ENCODE measurements around the gene DOCK2.

The DOCK2 gene

DNA sequence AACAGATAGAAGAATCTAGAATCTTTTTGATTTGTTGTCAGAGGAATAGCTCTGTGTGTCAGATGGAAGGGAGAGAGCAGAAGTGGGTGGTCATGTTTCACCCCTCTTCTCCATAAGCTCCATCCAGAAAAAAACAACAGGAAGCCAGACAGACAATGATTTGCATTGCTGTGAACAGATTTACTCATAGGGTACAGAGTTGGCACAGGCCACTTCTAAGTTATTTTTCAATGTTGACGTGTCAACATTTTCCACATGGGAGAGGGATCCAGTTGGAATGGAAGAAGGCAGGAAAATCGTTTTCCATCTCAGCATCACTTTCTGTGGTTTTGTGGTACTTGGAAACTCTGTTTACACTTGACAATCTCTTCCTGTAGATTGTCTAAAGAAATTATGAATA is 256.5 kb downstream of the DOCK2 start:
- DNase-seq (ENCODE audit: low read depth in 1 of 2, low spot score in 1 of 2) = no peak

DNA sequence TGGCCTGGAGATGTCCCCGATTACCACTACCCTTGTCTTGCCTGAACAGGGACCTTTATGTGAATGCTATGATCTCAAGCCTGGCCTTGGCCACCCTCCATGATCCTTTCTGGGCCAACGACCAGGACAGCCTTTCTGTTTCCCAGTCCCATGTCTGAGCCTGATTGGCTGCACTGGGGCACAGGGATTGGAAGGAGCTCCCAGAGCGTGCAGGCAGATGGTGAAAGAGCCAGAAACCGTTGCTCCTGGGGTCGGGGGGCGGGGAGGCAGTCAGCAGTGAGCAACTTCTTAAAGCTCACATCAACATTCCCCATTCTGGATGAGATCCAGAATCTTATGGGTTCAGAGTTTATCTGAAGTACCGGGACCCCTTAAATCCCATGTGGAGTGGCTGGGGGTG is 258.9 kb downstream of the DOCK2 start:
- no peak for DNase-seq (ENCODE audit: low read depth in 1 of 2, low spot score in 1 of 2)

DNA sequence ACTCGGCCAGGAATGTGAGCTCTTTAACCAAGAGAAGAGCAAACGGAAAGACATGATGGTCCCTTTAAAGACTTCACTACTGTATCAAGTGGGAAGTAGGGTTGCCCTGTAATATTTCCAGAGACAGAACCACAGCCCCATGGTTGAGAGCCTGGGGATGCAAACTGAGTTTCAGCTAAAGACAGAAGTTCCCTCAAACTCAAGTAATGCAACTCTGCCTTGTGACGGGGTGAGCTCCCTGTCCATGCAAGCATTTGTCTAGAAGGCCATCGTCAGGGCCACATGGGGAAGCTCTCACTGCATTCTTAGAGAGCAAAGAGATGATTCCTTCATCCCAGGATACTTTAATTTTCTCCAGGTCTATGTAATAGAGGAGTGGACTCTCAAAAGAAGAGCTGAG is 260.4 kb downstream of the DOCK2 start:
- DNase-seq (ENCODE audit: low read depth in 1 of 2, low spot score in 1 of 2) = no peak

DNA sequence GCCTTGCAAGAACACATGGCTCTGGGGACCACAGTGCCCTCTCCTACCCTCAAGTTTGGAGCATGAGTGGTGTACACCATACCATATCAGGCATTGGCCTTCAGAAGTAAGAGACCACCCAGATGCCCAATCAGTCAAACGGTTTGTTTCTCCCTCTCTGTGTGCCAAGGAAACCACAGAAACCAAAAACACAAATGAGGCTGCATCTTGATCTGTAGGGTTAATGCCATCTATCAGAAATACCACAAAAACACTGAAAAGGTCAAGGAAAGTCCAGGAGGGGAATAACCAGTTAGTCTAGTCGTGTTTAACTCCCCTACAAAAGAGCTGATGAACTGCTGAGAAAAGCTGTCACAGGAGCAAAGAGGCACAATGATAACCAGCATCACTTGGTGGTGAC is 264.8 kb downstream of the DOCK2 start:
- DNase-seq (ENCODE audit: low read depth in 1 of 2, low spot score in 1 of 2) = no peak

DNA sequence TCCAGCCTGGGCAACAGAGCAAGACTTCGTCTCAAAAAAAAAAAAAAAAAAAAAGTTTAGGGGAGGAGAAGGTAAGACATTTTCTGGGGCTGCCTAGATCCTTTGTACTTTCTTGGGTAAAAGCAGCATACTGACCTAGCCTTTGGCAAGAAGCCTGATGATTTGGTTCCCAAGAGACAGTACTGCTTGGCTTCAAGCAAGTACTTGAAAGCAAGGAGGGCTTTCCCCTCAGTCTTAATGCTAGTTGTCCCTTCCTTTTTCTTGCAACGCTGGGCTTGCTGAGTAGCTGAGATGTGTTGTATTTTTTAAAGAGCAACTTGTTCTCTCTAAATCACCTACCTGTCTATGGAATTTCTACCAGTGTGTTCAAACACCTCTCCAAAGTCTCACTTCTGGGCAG is 267.0 kb downstream of the DOCK2 start:
- no peak for DNase-seq (ENCODE audit: low read depth in 1 of 2, low spot score in 1 of 2)

DNA sequence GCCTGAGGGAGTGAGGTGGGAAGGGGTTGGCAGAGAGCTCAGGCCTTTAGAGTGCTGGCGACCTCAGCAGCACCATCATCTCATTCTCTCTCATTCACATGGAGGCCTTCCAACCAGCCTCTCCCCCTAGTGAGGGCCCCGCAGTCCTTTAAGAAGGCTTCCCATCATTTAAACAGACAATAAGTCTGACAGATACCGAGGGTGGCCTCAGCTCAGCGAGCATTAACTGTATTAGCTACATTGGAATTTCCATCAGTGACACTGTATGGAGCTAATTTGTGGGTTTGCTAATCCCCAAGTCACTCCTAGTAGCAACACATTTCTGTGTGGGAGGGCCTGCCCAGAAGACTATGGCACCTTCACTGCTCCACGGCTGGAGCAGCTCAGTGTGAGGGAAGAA is 267.4 kb downstream of the DOCK2 start:
- no peak for DNase-seq (ENCODE audit: low read depth in 1 of 2, low spot score in 1 of 2)

DNA sequence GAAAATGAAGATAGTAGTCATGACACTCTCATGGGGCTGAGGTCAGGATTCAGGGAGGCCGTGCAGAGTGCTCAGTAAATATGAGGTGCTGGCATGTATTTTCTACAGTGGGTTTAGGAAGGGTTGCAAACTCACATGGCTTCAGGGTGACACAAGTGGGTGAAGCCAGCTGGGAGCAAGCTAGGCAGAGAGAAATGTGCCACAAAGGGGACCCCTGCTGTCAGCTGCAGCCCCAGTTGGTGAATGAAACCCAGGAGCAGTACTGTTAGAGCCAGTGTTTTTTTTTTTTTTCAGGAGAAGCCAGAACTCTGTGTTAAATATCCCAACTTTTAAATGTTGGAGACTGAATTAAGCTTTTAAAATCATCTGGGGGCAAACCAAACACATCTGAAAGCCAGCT is 267.9 kb downstream of the DOCK2 start:
- no peak for DNase-seq (ENCODE audit: low read depth in 1 of 2, low spot score in 1 of 2)

DNA sequence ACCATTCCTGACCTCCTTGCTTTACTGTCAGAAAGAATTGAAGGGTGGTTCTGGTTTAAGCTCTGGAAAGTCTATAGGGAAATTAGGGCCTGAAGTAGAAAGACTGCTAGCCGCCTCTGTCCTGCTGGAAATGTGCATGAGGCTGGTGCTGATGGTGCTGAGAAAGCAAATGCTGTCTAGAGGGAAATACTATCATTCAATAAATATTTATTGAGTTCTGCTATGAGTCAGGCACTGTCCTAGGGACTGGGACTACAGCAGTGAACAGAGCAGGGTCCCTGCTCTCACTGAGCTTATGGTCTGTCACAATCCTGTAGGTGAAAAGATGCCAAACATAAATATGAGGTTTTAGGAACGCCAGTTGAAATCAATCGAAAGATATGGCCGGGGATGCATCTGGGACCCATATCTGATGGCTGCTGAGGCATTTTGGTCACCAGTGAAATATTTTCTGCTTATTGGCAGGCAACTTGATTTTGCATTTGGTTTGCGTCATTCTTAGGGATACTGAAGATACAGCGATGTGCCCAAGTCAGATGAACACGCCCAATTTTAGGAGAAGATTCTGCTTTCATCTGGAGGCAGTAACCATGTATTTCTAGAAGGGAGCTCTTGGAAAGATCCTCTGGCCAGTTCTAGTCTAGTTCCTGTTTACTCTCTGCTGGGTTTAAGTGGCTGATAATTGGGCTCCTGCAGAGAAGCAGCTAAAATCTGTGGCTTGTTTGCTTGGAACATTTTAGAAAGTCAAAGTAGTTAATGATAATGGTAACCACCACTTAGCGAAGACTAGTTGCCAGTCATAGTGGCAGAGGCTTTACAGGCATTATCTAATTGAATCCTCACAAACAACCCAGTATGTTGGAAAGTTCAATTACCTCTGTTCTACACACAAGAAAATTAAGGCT is 269.9 kb downstream of the DOCK2 start:
- no peak for DNase-seq (ENCODE audit: low read depth in 1 of 2, low spot score in 1 of 2)

DNA sequence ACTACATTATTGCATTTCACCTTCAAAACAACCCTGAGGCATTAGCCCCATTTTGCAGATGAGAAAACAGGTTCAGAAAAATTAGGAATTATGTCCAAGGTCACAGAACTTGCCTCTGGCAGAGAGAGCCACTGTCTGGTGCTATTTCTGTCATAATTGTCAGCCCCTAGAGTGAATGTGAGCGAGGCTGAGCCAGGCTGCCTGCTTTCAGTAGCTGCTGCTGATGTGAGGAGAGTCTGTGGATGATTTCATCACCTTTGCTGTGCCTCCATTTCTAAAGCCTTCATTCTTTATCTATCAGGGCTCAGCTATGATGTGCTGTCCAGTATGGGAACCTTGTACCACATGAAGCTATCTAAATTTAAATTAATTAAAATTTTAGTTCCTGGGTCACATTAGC is 271.8 kb downstream of the DOCK2 start:
- no peak for DNase-seq (ENCODE audit: low read depth in 1 of 2, low spot score in 1 of 2)

DNA sequence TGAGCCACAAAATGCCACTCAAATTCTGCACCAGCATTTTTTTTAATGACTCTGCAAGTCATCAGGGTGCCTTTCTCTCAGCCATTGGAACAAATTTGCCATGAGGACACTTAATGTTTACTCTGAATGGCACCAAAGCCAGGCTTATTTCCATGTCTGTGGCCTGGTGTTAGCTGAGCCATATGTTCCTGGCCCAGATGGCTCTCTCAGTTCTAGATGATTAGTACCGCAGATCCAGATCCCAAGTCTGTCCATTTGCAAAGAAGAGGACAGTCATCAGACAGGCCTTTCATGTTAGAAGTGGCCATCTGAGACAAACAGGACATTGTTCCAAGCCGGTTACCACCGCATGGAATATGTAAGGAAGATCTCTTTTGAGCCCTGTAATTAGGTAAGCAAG is 272.9 kb downstream of the DOCK2 start:
- DNase-seq (ENCODE audit: low read depth in 1 of 2, low spot score in 1 of 2) = no peak

DNA sequence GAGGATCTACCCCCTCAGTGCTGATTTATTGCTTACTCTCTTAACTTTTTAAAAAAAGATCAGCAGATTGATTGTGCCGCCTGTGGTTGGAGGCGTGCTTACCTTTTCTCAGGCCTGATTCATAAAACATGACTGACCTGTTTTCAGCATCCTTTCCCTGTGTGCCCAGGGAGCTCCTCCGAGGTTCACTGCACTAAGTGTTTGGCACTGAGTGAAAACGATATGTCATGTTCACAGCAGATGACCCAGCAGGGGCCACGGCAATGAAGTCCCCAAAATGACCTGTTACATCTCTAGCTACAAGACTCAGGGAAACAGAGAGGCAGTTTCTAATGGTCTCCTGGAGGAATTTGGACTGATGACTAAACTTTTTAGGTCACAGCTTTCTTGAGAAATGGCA is 273.3 kb downstream of the DOCK2 start:
- no peak for DNase-seq (ENCODE audit: low read depth in 1 of 2, low spot score in 1 of 2)

DNA sequence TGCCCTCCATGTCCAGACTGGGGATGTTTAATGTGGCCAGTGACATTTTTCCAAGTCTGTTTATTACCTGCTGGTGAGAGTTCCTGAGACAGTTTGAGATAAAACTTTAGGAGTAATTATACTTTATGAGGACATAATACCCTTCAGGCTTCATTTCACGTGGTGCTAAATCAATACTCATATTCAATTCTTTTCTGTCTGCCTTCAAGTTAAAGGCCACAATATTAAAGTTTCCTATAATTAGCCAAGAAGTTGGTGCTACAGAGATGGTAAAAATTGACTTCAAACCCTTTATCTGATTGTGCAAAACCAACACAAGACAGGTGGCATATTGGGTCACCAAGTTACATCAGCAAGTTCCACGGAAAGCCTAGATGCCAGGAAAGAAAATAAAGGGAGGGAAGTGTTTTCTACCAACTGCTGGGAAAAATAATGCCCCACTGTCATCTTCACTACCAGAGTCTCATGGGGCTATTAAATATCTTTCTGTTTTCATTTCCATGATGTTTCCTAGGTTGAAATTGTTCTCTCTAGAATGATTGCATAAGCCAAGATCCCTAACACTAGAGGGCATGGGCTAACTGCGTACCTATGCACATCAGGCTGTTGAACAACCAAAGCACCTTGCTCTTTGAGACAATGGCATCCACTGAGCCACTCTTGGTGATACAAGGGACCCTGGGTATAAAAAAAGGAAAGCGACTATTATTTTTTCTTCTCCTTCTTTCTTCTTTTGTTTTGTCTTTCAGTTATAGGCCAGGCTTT is 274.6 kb downstream of the DOCK2 start:
- no peak for DNase-seq (ENCODE audit: low read depth in 1 of 2, low spot score in 1 of 2)

DNA sequence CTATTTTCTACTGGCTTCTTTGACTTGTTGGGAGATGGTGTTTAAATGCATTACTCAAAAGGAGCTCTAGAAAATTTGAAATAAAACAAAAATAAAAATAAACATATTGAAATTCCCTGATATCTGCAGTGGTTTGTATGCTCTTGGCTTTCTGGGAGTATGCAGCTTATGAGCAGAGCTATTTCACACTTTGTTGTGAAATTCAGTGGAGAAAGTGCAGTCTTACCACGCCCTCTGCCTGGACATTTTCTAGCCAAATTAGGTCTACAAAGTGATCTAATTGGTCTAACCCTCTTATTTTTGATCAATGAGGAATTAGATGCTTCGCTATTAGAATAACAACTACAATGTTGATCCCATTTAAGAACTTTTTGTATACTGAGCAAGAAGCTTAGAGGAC is 276.4 kb downstream of the DOCK2 start:
- no peak for DNase-seq (ENCODE audit: low read depth in 1 of 2, low spot score in 1 of 2)

DNA sequence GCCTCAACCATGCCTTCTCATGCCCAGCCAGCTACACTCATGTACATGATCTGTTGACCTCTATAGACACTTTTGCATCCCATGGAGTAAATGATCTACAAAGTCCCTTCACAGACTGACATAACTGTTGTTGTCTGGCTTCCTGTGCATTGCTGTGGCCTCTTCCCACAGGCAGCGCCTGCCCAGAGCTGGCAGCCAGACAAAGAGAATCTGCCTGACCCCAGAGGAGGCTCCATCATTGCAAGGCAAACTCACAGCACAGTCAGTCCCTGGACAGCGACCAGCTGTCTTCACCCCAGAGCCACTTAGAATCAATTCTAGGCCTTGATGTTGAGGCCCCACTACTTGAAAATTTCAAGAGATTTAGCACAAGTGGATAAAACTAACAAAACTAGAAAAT is 277.7 kb downstream of the DOCK2 start:
- DNase-seq (ENCODE audit: low read depth in 1 of 2, low spot score in 1 of 2) = no peak

DNA sequence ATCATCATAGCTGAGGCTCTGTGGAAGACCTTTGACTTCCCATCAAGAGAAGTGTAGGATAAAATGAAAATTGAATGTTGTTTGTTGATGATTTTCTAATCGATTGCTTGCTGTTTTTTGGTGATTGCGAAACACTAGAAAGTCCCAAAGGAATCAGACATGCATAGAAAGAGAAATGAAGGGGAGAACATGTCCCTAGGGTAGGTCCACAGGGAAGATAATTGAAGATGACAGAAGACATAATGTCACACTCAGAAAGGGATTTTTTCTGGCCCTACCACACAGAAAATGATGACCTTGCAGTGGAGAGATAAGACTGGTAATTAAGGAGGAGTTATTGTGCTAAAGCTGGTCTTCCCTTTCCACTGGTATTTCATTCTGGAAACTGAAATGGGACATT is 280.4 kb downstream of the DOCK2 start:
- no peak for DNase-seq (ENCODE audit: low read depth in 1 of 2, low spot score in 1 of 2)

DNA sequence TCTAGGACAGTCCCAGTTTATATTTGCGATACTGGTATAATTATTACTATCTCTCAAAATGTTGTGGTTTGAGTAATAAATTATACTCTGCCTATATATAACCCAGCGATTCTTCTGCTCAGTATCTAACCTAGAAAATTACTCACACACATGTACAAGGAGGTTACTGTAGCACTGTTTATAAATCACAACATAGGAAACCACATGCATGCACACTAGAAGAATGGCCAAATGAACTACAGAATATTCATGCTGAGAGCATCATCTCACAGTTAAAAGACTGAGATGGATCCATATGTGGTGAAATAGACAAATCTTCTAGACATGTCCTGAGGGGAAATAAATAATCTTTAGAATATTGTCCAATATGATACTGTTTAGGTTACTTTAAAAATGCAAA is 281.2 kb downstream of the DOCK2 start:
- DNase-seq (ENCODE audit: low read depth in 1 of 2, low spot score in 1 of 2) = no peak

DNA sequence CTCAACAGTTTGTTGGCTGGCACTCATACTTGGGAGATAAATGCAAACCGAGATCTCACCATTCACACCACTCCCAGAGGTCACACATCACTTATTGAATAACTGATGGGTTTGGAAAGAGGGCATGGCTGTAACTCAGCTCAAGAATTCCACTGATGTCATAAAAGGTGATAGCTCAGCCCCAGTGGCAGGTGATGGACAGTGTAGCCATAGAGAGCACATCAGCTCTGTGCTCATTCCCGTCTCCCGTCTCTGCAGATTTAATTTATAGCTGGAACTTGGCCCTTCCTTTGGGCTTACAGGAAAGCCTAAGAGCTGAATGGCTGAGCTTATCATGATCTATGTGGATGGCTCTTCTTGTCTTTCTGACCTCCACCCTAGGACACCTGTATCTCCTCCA is 283.4 kb downstream of the DOCK2 start:
- no peak for DNase-seq (ENCODE audit: low read depth in 1 of 2, low spot score in 1 of 2)

DNA sequence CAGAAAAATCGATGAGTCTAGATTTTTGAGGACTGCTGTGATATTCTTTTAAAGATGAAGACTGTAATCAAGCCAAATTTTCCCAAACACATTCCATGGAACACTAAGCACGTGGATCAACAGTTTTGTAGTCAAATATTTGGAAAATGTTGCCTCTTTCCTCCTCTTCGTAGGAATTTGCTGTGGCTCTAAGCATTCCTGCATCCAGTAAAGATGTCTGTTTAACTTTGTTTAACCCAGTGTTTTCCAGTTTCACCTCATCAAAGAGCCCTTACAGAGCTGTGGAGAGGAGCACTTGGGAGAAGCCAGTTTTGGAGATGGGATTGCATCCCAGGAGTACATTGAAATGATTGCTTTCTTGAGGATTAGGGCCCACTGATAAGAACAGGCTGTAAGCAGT is 284.3 kb downstream of the DOCK2 start:
- DNase-seq (ENCODE audit: low read depth in 1 of 2, low spot score in 1 of 2) = no peak

DNA sequence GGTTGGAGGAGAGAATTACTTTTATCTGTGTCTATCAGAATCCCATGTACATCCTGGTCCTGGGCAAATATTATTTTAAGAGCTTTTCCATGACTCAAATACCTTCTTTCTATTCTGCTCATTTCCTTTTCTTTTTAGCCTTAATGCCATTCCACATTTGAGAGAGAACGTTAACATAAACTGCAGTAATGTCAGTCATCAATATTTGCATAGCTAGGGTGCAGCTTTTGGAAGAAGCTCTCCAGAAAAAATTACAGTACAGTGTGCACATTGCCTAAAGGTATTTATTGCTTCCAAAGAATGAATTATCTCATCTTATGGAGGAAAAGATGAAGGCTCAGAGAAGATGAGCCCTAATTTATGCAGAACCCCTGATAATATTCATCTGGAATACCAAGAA is 284.9 kb downstream of the DOCK2 start:
- no peak for DNase-seq (ENCODE audit: low read depth in 1 of 2, low spot score in 1 of 2)

DNA sequence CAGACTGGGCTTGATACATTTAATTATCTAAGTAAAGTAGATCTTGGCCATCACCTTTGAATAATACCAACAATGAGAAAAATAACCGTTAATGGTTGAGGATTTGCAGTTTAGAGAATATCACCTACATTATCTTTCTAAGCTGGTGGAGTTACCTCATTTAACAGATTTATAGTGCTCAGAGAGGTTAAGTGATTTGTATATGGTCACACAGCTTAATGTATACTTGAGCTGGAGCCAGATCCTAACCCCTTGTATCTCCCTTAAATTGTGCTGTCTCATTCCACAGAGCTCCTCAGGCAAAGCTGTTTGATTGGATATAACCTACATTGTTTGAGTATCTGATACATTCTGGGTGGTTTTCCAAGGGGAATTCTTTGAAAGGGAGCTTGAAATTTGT is 285.4 kb downstream of the DOCK2 start:
- DNase-seq (ENCODE audit: low read depth in 1 of 2, low spot score in 1 of 2) = no peak

DNA sequence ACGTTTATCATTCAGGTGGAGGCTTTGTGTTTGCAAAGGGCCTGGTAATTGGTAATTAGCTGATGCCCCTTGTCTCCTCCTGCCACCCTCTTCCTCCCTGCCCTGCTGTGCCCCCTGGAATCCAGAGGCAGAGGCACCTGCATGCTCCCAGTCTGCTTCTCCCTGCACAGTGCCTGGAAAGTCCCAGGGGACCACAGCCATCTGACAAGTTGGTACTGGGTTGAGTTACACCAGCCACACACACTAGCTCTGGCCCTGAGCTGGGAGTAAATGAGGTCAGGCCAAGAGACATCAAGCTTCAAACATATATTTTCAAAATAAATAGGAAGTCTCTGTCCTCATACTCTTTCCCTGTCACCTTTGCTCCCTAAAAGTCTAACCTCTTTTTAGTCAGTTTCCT is 286.9 kb downstream of the DOCK2 start:
- no peak for DNase-seq (ENCODE audit: low read depth in 1 of 2, low spot score in 1 of 2)

DNA sequence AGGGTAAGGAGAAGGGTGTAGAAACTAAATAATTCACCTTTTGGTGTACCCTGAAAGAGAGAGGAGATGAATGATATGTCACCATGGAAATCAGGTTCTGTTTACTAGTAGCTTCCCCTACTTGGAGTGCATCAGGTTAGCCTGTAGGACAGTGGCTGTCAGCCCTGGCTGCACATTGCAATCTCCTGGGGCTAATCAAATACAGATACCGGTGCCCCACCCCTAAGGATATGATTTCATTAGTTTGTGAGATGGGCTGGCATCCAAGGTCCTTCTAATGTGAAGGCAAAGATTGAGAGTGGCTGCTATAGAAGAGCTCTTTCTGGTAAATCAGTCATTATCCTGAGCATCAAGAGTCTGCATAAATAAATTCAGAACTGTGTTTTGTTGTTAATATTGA is 296.1 kb downstream of the DOCK2 start:
- no peak for DNase-seq (ENCODE audit: low read depth in 1 of 2, low spot score in 1 of 2)

DNA sequence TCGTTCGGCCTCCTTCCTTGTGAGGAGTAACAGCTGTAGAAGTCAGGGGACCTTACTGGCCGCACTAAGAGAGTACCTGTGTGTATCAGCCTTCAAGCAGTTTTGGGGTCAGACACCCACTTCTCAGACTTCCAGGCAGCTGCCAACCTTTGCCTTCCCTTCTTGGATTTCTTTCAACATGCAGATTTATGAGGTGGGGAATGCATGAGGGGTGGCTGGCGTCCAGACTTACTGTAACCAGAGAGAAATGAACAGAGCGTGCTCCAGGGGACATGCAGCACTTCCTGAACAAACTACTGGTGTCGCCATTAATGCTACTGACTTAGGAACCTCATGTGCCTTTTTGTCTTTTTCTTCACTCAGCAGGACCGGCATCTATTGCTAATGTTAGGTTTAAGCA is 296.5 kb downstream of the DOCK2 start:
- no peak for DNase-seq (ENCODE audit: low read depth in 1 of 2, low spot score in 1 of 2)
